NCI-H1417 (cell line): ENCODE data around the gene RBKS.

Source experiments
- DNase-seq, 3 experiments: peaks; one replicate each; lab custom pipeline; 2025; lab: John Stamatoyannopoulos, UW

RBKS gene

DNA sequence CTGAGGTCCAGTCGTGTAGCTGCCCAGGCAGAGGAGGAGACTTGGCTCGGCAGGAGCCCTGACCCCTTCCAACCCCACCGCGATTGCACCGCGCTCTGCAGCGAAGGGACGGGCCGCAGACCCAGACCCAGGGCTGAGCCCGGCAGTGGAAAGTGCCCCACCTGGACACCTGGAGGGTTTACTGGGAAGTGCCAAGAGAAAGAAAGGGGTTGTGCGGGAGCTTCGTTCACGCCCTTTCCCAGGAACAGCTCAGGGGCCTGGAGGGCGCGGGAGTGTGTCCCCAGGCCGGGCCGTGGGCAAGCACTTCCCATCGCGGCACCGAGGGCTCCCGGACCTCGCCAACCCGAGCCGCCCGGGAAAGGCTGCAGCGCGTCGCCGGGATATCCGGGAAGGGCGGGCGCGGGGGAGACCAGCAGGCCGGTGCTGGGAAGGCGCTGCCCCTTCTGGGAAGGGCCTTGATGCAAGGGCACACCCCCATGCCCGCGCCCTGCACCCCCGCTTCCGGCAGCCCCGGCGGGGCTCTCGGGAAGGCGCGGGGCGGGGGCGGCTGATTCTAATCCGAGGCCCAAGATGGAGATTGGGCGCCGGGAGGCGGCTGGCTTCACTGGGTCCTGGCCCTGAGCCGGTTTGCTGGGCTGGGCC is 154.8 kb downstream of the RBKS start:
- DNase-seq = no peak

DNA sequence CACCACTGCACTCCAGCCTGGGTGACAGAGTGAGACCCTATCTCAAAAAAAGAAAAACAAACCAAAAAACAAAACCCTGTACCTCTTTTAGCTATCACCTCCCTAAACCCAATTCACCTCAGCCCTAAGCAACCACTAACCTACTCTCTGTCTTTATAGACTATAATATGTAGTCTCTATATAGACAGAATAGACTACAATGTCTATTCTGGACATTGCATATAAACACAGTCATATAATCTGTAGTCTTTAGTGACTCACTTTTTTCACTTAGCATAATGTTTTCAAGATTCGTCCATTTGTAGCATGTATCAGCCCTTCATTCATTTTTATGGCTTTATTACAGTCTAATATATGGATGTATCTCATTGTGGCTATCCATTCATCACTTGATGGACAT is 155.9 kb downstream of the RBKS start:
- DNase-seq = no peak
